ENCODE measurements around the gene NACAD.

NACAD gene

GRCh38 chr7:45068236-45069023, 20.3 kb downstream of the NACAD start:
- Histone ChIP-seq H3K36me3 (ENCODE audit: insufficient read depth, low read length) (peaks cover 96% of the 10 kb centered on the region), H3K9ac (ENCODE audit: low read length) (no peak overlapping the region), H3K27me3 (ENCODE audit: insufficient read depth, low read length) (no peaks in the 10 kb centered on the region), H3K9me3 (ENCODE audit: low read length) (no peaks in the 10 kb centered on the region), H3K9me2 (ENCODE audit: low read depth, low read length) (no peaks in the 10 kb centered on the region), H3F3A (ENCODE audit: insufficient read depth, low read length) (no peaks in the 10 kb centered on the region), H3K4me3 (ENCODE audit: low read depth, low read length, poor library complexity, severe bottlenecking) (no peak overlapping the region), H4K20me1 (ENCODE audit: insufficient read depth, low read length) (no peaks in the 10 kb centered on the region), H3K4me2 (ENCODE audit: low read length) (no peak overlapping the region), H3K4me1 (ENCODE audit: insufficient read depth, low read length, severe bottlenecking) (no peaks in the 10 kb centered on the region), H3K27ac (ENCODE audit: low read depth, low read length, poor library complexity, severe bottlenecking) (no peak overlapping the region), H2AFZ (ENCODE audit: low read length) (no peak overlapping the region), H3K79me2 (ENCODE audit: insufficient read depth, low read length) (0 out of 2 replicates have a peak, but pooled peaks cover 8% of the 10 kb centered on the region)
- TF ChIP-seq, protein P1, sequence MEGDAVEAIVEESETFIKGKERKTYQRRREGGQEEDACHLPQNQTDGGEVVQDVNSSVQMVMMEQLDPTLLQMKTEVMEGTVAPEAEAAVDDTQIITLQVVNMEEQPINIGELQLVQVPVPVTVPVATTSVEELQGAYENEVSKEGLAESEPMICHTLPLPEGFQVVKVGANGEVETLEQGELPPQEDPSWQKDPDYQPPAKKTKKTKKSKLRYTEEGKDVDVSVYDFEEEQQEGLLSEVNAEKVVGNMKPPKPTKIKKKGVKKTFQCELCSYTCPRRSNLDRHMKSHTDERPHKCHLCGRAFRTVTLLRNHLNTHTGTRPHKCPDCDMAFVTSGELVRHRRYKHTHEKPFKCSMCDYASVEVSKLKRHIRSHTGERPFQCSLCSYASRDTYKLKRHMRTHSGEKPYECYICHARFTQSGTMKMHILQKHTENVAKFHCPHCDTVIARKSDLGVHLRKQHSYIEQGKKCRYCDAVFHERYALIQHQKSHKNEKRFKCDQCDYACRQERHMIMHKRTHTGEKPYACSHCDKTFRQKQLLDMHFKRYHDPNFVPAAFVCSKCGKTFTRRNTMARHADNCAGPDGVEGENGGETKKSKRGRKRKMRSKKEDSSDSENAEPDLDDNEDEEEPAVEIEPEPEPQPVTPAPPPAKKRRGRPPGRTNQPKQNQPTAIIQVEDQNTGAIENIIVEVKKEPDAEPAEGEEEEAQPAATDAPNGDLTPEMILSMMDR (IDR thresholded peaks at IDR 0.05; ENCODE audit: low read length): no peak
- no peak for TF ChIP-seq EZH2 (IDR thresholded peaks at IDR 0.05; ENCODE audit: borderline replicate concordance, low read length)

- H3K36me3 ChIP-seq (ENCODE audit: insufficient read depth, low read length): peaks cover 95% of the 10 kb centered on the region
- no peak overlapping the region for H3K4me2 ChIP-seq (ENCODE audit: low read length)
- H3K4me3 ChIP-seq (ENCODE audit: low read depth, low read length, poor library complexity, severe bottlenecking): no peak overlapping the region
- H3K4me1 ChIP-seq (ENCODE audit: insufficient read depth, low read length, severe bottlenecking): no peaks in the 10 kb centered on the region
- H3K9ac ChIP-seq (ENCODE audit: low read length): no peak overlapping the region
- H3K9me2 ChIP-seq (ENCODE audit: low read depth, low read length): no peaks in the 10 kb centered on the region
- no peaks in the 10 kb centered on the region for H3K9me3 ChIP-seq (ENCODE audit: low read length)
- H3K27me3 ChIP-seq (ENCODE audit: insufficient read depth, low read length): no peaks in the 10 kb centered on the region
- no peaks in the 10 kb centered on the region for H4K20me1 ChIP-seq (ENCODE audit: insufficient read depth, low read length)
- TF ChIP-seq EZH2 (IDR thresholded peaks at IDR 0.05; ENCODE audit: borderline replicate concordance, low read length): no peak
- TF ChIP-seq, protein P1 (IDR thresholded peaks at IDR 0.05; ENCODE audit: low read length): no peak
- H3F3A ChIP-seq (ENCODE audit: insufficient read depth, low read length): no peaks in the 10 kb centered on the region
- no peak overlapping the region for H2AFZ ChIP-seq (ENCODE audit: low read length)
- no peak overlapping the region for H3K27ac ChIP-seq (ENCODE audit: low read depth, low read length, poor library complexity, severe bottlenecking)
- H3K79me2 ChIP-seq (ENCODE audit: insufficient read depth, low read length): peaks cover 13% of the 10 kb centered on the region
Measured at GRCh38 chr7:45067582-45067981, 21.2 kb downstream of the NACAD start.

GRCh38 chr7:45066409-45066808, 22.4 kb downstream of the NACAD start:
- Histone ChIP-seq H3K9ac (ENCODE audit: low read length) (no peak overlapping the region), H2AFZ (ENCODE audit: low read length) (no peak overlapping the region), H3K4me1 (ENCODE audit: insufficient read depth, low read length, severe bottlenecking) (no peaks in the 10 kb centered on the region), H4K20me1 (ENCODE audit: insufficient read depth, low read length) (no peaks in the 10 kb centered on the region), H3K27me3 (ENCODE audit: insufficient read depth, low read length) (no peaks in the 10 kb centered on the region), H3K9me2 (ENCODE audit: low read depth, low read length) (no peaks in the 10 kb centered on the region), H3K36me3 (ENCODE audit: insufficient read depth, low read length) (peaks cover 95% of the 10 kb centered on the region), H3K9me3 (ENCODE audit: low read length) (no peaks in the 10 kb centered on the region), H3K27ac (ENCODE audit: low read depth, low read length, poor library complexity, severe bottlenecking) (no peak overlapping the region), H3K4me3 (ENCODE audit: low read depth, low read length, poor library complexity, severe bottlenecking) (no peak overlapping the region), H3K79me2 (ENCODE audit: insufficient read depth, low read length) (peaks cover 24% of the 10 kb centered on the region), H3K4me2 (ENCODE audit: low read length) (no peak overlapping the region), H3F3A (ENCODE audit: insufficient read depth, low read length) (no peaks in the 10 kb centered on the region)
- no peak for TF ChIP-seq EZH2 (IDR thresholded peaks at IDR 0.05; ENCODE audit: borderline replicate concordance, low read length)
- TF ChIP-seq, protein P1 (IDR thresholded peaks at IDR 0.05; ENCODE audit: low read length): no peak

Data from OCI-LY1 (cell line).